Bronchial epithelial cell (primary cell): ENCODE measurements around the gene CDH13. TPM values are rescaled to one million over a fixed set of nuclear protein-coding genes. Genes with fewer than 3 reads are reported as not detected.

Experiments used
- DNase-seq: peaks from one replicate; pipeline ENCODE4 v3.0.0-alpha.2; 2010; ENCODE audit warnings: low read depth
- FAIRE-seq: peaks from 2 replicates; lab custom pipeline; 2011; peaks lifted over from hg19 to GRCh38; lab: Jason Lieb, UNC
- H3K27me3 ChIP-seq: 2 replicates; pipeline ENCODE4 v1.5.1; 2011; ENCODE audit warnings: low read length; ENCODE audit not compliant: control insufficient read depth, insufficient read depth
- H3K36me3 ChIP-seq: 2 replicates; pipeline ENCODE4 v1.5.1; 2011; ENCODE audit warnings: low read length; ENCODE audit not compliant: control insufficient read depth, insufficient read depth
- H3K4me3 ChIP-seq: 2 replicates; pipeline ENCODE4 v1.5.1; 2011; ENCODE audit warnings: mild to moderate bottlenecking, low read depth, low read length, control low read depth
- total RNA-seq: library from RNA; depleted of rRNA; stranded (reverse); fragments of >200 nt; gene quantifications from 2 replicates; pipeline ENCODE4 v1.2.1, GENCODE V29; 2014
- TF ChIP-seq, protein P1 (sequence below): IDR thresholded peaks from 2 replicates; pipeline ENCODE4 v1.5.1; 2011; ENCODE audit warnings: mild to moderate bottlenecking, moderate library complexity, low read length, control low read depth, inconsistent platforms; ENCODE audit not compliant: insufficient read depth, severe bottlenecking

CDH13 gene
- total RNA-seq, 1 donor from 2014 or later = 31.3 TPM

DNA sequence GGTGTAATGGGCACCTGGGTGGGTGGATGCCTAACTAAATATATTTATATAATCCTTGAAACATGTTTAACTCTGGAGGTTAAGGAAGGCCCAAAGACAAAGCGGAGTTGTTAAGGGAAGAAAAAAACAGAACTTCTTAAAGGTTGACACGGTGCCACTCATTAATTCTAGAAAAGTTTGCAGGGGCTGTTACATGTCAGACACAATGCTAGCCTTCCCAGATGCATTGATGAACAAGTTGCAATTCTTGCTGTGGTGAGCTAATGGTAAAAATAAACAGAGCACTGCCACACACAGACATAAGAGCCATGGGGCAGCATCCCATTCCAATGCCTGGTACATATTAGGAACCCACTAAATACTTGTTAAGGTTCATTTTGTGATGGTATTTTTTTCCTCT lies 109.5 kb downstream of the CDH13 start:
- DNase-seq (no peak), FAIRE-seq (no peak)
- no peaks in the 10 kb centered on the region for H3K36me3 ChIP-seq
- H3K4me3 ChIP-seq = no peak overlapping the region
- no peaks in the 10 kb centered on the region for H3K27me3 ChIP-seq
- TF ChIP-seq, protein P1, sequence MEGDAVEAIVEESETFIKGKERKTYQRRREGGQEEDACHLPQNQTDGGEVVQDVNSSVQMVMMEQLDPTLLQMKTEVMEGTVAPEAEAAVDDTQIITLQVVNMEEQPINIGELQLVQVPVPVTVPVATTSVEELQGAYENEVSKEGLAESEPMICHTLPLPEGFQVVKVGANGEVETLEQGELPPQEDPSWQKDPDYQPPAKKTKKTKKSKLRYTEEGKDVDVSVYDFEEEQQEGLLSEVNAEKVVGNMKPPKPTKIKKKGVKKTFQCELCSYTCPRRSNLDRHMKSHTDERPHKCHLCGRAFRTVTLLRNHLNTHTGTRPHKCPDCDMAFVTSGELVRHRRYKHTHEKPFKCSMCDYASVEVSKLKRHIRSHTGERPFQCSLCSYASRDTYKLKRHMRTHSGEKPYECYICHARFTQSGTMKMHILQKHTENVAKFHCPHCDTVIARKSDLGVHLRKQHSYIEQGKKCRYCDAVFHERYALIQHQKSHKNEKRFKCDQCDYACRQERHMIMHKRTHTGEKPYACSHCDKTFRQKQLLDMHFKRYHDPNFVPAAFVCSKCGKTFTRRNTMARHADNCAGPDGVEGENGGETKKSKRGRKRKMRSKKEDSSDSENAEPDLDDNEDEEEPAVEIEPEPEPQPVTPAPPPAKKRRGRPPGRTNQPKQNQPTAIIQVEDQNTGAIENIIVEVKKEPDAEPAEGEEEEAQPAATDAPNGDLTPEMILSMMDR = no peak

DNA sequence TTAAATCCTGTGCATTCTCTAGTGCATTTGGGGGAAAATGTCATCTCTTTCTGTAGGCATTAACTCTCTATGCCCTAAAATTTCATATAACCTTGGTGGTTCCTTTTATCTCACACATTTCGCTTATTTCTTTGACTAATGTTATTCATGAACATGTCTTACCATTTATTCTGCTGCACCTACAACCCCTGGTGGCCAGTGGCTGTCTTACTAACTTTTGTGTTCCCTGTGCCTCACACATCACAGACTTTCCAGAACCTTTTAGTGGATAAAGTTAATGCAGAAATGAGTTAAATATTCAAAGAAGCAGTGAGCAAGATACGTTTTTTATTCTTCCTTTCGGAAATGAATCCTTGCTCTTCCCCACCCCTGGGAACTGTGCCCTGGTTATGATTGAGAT lies 111.9 kb downstream of the CDH13 start:
- no peak for DNase-seq
- TF ChIP-seq, protein P1 = no peak
- Histone ChIP-seq H3K4me3 (no peak overlapping the region), H3K36me3 (no peaks in the 10 kb centered on the region), H3K27me3 (no peaks in the 10 kb centered on the region)
- FAIRE-seq = no peak

DNA sequence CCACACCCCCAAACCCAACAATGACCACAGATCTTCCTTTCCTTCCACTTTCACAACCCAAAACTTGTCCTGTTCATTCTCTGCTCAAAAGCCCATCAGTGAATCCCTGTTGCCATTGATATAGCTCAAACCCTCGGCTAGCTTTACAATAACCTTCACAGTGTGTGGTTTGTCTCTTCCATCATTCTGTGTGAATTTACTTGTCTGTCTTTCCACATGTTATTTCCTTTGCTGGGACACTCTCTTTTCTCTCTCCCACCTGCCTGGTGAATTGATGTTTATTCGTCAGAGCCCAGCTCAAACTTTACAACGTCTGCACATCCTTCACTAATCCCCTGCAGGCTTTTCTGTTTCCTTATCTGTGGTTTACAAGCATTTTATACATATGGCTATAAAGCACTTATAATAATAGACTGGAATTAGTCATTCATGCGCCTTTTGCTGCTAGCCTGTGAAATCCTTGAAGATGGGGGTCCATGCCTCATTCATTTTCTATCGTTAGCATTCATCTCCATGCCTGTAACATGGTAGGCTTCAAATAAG lies 114.4 kb downstream of the CDH13 start:
- DNase-seq (peak; percentile 10), FAIRE-seq (no peak)
- TF ChIP-seq, protein P1 = no peak
- Histone ChIP-seq H3K36me3 (no peaks in the 10 kb centered on the region), H3K27me3 (no peaks in the 10 kb centered on the region), H3K4me3 (no peak overlapping the region)

DNA sequence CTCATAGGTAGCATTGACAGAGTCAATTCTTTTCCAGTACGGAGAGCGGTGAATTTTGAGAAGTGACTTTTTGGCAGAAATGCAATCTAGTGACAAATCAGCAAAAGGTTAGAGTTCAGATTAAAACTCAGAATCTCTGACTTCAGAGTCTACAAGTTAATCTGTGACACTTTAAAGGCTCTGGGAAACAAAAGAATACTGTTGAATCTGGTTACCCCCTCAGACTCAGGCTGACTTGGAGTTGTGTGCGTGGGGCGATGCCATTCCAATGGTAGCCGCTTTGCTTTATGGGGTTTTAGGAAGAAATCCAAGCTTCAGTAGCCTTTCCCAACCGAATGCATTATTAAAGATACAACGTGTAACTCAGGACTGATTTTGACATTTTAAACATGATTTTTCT lies 118.2 kb downstream of the CDH13 start:
- H3K36me3 ChIP-seq = no peaks in the 10 kb centered on the region

DNA sequence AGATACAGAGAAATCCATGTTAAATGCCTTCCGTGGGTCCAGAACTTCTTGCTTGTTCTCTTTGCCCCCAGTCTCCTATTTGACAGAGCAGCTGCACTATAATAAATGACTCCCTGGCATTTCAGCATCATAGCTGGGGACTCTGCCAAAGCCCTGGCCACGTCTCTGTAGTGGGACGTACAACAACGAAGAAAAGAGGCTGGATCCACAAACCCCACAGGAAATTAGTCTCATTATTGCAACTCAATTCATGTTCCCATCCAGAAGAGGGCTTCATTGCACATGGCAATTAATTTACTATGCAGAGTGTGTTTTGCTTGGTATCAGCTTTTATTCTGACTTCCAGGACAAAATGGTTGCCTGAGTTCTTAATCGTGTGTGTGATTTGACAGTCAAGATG lies 121.3 kb downstream of the CDH13 start:
- FAIRE-seq (no peak), DNase-seq (no peak)
- H3K36me3 ChIP-seq = no peaks in the 10 kb centered on the region
- TF ChIP-seq, protein P1 = peak; percentile 17
- no peaks in the 10 kb centered on the region for H3K27me3 ChIP-seq
- H3K4me3 ChIP-seq = no peak overlapping the region

More for the DNA sequence above, 118.2 kb downstream of the CDH13 start:
- FAIRE-seq (no peak), DNase-seq (no peak)
- Histone ChIP-seq H3K27me3 (no peaks in the 10 kb centered on the region), H3K4me3 (no peak overlapping the region)
- TF ChIP-seq, protein P1 = no peak

DNA sequence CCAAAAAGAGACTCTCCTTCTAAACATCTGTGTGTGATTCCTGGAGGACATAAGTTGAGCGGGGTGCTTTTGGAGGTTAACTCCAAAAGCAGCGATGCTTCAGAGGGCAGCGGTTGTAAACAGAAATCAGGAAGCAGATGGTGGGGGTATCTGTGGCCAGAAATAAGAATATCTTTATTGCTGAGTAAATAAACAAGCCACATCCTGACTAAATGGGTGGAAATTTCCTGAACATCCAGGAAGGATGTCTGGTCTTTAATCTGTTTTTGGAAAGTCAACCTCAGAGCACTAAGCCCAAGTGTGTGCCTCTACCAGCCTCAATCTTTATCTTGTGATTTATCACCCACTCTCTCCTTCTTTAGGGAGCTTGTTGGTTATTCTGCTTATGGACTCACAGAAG lies 123.3 kb downstream of the CDH13 start:
- H3K36me3 ChIP-seq = no peaks in the 10 kb centered on the region
- H3K27me3 ChIP-seq = no peaks in the 10 kb centered on the region
- no peak for FAIRE-seq

More for the DNA sequence above, 123.3 kb downstream of the CDH13 start:
- no peak overlapping the region for H3K4me3 ChIP-seq
- TF ChIP-seq, protein P1 = no peak
- no peak for DNase-seq
